Measurements from ENCODE around the gene MCM5.
A peak's percentile ranks its signal among the peaks of the same experiment; 100 is the strongest.

Gene MCM5

DNA sequence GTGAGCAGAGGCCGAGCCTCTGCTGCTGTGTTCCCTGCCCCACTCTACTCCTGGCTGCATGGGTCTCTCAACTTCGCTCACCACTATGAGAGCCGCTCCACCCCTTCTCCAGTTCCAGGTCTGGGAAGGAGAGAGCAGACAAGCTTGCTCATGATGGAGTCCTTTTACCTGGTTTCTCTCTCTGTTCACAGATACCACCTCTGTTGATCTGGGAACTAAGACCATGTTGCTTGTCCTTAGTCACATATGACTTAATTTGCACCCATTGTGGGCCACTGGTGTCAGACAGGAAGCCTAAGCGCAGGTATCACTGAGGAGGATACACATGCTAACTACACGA is 26.8 kb downstream of the MCM5 start:
- no peak overlapping the region for H3K27ac ChIP-seq (ENCODE audit: low read depth, low read length)
- H3K4me2 ChIP-seq (ENCODE audit: low read length) = no peak overlapping the region
- no peaks in the 10 kb centered on the region for H3K4me1 ChIP-seq (ENCODE audit: control insufficient read depth, low read length)
- no peaks in the 10 kb centered on the region for H3K9me2 ChIP-seq (replicated peaks; ENCODE audit: control insufficient read depth, low read length)
- peaks cover 18% of the 10 kb centered on the region for H3F3A ChIP-seq (ENCODE audit: control insufficient read depth, insufficient read depth)
- H3K36me3 ChIP-seq (ENCODE audit: control insufficient read depth, low read length) = peaks cover 81% of the 10 kb centered on the region
- H3K79me2 ChIP-seq (ENCODE audit: control insufficient read depth, low read length) = peaks cover 13% of the 10 kb centered on the region
- no peak overlapping the region for H3K4me3 ChIP-seq (ENCODE audit: low read length)
- H3K27me3 ChIP-seq (ENCODE audit: control insufficient read depth, low read length) = no peaks in the 10 kb centered on the region
- H3K9me3 ChIP-seq (ENCODE audit: control insufficient read depth, insufficient read depth, low read length) = no peaks in the 10 kb centered on the region
- peaks cover 6% of the 10 kb centered on the region; the same call in 1 of the 2 replicates for H4K20me1 ChIP-seq (ENCODE audit: control insufficient read depth, insufficient read depth, low read depth, low read length)
- TF ChIP-seq, protein P1, sequence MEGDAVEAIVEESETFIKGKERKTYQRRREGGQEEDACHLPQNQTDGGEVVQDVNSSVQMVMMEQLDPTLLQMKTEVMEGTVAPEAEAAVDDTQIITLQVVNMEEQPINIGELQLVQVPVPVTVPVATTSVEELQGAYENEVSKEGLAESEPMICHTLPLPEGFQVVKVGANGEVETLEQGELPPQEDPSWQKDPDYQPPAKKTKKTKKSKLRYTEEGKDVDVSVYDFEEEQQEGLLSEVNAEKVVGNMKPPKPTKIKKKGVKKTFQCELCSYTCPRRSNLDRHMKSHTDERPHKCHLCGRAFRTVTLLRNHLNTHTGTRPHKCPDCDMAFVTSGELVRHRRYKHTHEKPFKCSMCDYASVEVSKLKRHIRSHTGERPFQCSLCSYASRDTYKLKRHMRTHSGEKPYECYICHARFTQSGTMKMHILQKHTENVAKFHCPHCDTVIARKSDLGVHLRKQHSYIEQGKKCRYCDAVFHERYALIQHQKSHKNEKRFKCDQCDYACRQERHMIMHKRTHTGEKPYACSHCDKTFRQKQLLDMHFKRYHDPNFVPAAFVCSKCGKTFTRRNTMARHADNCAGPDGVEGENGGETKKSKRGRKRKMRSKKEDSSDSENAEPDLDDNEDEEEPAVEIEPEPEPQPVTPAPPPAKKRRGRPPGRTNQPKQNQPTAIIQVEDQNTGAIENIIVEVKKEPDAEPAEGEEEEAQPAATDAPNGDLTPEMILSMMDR (IDR thresholded peaks at IDR 0.05; ENCODE audit: low read depth, low read length, poor library complexity, severe bottlenecking) = no peak
- no peak for TF ChIP-seq EZH2phosphoT487 (IDR thresholded peaks at IDR 0.05; ENCODE audit: borderline replicate concordance, low read length)

DNA sequence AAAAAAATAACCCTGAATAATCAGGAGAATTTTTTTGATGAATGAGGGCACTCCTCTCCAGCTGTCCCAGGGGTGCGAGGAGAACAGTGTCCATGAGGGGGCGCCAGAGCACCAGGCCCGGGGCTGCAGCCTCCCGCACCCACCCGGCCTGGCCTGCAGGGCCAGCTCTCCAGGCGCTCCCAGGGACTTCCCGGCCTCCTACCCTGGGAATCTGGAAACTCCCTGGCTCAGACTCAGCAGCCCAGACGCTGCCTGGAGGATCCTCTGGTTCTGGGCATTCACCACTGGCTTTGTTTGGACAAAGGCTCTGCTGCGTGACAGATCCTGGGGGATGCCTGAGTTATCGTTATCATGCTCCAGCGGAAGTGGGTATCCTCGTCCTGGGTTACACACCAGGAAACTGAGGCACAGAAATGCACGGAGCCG is 31.0 kb downstream of the MCM5 start:
- no peak overlapping the region for H3K4me3 ChIP-seq (ENCODE audit: low read length)
- H3K36me3 ChIP-seq (ENCODE audit: control insufficient read depth, low read length) = peaks cover 69% of the 10 kb centered on the region
- H3K27ac ChIP-seq (ENCODE audit: low read depth, low read length) = no peak overlapping the region
- TF ChIP-seq EZH2phosphoT487 (IDR thresholded peaks at IDR 0.05; ENCODE audit: borderline replicate concordance, low read length) = no peak
- TF ChIP-seq, protein P1 (IDR thresholded peaks at IDR 0.05; ENCODE audit: low read depth, low read length, poor library complexity, severe bottlenecking) = peak; percentile 88
- no peak overlapping the region for H3K4me2 ChIP-seq (ENCODE audit: low read length)
- peaks cover 6% of the 10 kb centered on the region; the same call in 1 of the 2 replicates for H4K20me1 ChIP-seq (ENCODE audit: control insufficient read depth, insufficient read depth, low read depth, low read length)
- H3K4me1 ChIP-seq (ENCODE audit: control insufficient read depth, low read length) = no peaks in the 10 kb centered on the region
- H3F3A ChIP-seq (ENCODE audit: control insufficient read depth, insufficient read depth) = peaks cover 16% of the 10 kb centered on the region
- H3K79me2 ChIP-seq (ENCODE audit: control insufficient read depth, low read length) = peaks cover 4% of the 10 kb centered on the region; the same call in 1 of the 2 replicates
- no peaks in the 10 kb centered on the region for H3K27me3 ChIP-seq (ENCODE audit: control insufficient read depth, low read length)
- H3K9me3 ChIP-seq (ENCODE audit: control insufficient read depth, insufficient read depth, low read length) = no peaks in the 10 kb centered on the region
- H3K9me2 ChIP-seq (replicated peaks; ENCODE audit: control insufficient read depth, low read length) = no peaks in the 10 kb centered on the region

DNA sequence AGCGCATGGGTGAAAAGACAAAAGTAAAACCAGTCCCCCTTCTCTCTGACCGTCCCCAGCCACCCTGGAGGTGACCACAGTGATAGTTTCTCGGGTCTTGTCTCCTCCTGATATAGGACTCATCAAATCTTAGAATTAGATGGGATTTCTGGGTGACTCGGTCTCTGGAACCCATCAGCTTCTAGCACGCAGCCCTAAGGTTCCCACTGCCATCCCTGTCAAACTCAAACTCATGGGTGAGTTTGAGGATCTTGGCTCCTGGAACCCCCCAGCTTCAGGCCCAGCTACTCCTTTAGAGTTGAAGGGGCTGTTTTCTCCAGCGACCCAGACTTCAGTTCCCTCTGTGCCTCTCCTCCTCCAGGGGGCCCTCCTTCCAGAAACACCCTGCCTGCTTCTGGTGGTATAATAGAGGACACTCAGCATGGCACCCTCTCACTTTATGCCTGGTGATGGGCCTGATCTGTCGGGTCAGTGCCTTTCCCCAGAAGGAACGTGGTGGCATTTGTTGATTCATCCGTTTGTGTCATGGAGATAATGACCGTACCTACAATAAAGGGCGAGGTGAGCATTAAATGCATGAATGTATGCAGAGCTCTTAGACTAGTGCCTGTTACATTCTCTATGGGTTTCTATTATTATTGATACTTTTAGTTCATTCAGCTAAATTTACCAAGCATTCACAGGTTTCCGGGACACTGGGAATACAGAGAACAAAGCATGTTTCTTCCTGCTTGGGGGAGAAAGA is 31.7 kb downstream of the MCM5 start:
- Histone ChIP-seq H3K9me3 (ENCODE audit: control insufficient read depth, insufficient read depth, low read length) (no peaks in the 10 kb centered on the region), H3K27ac (ENCODE audit: low read depth, low read length) (no peak overlapping the region)

More for the DNA sequence above, 31.7 kb downstream of the MCM5 start:
- H3K4me1 ChIP-seq (ENCODE audit: control insufficient read depth, low read length) = peaks cover 3% of the 10 kb centered on the region
- H3F3A ChIP-seq (ENCODE audit: control insufficient read depth, insufficient read depth) = peaks cover 16% of the 10 kb centered on the region
- peaks cover 62% of the 10 kb centered on the region for H3K36me3 ChIP-seq (ENCODE audit: control insufficient read depth, low read length)
- no peak overlapping the region for H3K4me2 ChIP-seq (ENCODE audit: low read length)
- TF ChIP-seq EZH2phosphoT487 (IDR thresholded peaks at IDR 0.05; ENCODE audit: borderline replicate concordance, low read length) = no peak
- TF ChIP-seq, protein P1 (IDR thresholded peaks at IDR 0.05; ENCODE audit: low read depth, low read length, poor library complexity, severe bottlenecking) = no peak
- no peak overlapping the region for H3K4me3 ChIP-seq (ENCODE audit: low read length)
- no peaks in the 10 kb centered on the region for H3K9me2 ChIP-seq (replicated peaks; ENCODE audit: control insufficient read depth, low read length)
- H4K20me1 ChIP-seq (ENCODE audit: control insufficient read depth, insufficient read depth, low read depth, low read length) = peaks cover 6% of the 10 kb centered on the region; the same call in 1 of the 2 replicates
- H3K27me3 ChIP-seq (ENCODE audit: control insufficient read depth, low read length) = no peaks in the 10 kb centered on the region
- H3K79me2 ChIP-seq (ENCODE audit: control insufficient read depth, low read length) = peaks cover 4% of the 10 kb centered on the region; the same call in 1 of the 2 replicates
